ENCODE data around the gene PHLPP1. TPM values are rescaled to one million over a fixed set of nuclear protein-coding genes. Genes with fewer than 3 reads are reported as not detected.

PHLPP1 gene
- total RNA-seq, 4 donors from 2014 or later, result 15.7 to 21.8 (median 20.5) TPM

GRCh38 chr18:62769216-62769615 lies 53.9 kb downstream of the PHLPP1 start:
- no peak for DNase-seq
- Histone ChIP-seq H3K27ac (no peak overlapping the region), H3K36me3 (no peaks in the 10 kb centered on the region), H3K27me3 (no peaks in the 10 kb centered on the region), H3K9me3 (no peaks in the 10 kb centered on the region), H3K4me3 (no peak overlapping the region), H3K4me1 (no peaks in the 10 kb centered on the region)
- TF ChIP-seq POLR2A (IDR thresholded peaks at IDR 0.05) (no peak), CTCF (IDR thresholded peaks at IDR 0.05) (no peak)

GRCh38 chr18:62771494-62772270 lies 56.3 kb downstream of the PHLPP1 start:
- TF ChIP-seq CTCF (IDR thresholded peaks at IDR 0.05), result no peak
- TF ChIP-seq POLR2A (IDR thresholded peaks at IDR 0.05), result no peak
- Histone ChIP-seq H3K9me3 (no peaks in the 10 kb centered on the region), H3K4me3 (no peak overlapping the region), H3K27ac (no peak overlapping the region), H3K4me1 (no peaks in the 10 kb centered on the region), H3K36me3 (no peaks in the 10 kb centered on the region), H3K27me3 (no peaks in the 10 kb centered on the region)
- no peak for DNase-seq

GRCh38 chr18:62772860-62773584 lies 57.7 kb downstream of the PHLPP1 start:
- DNase-seq, result no peak
- H3K27ac ChIP-seq, result no peak overlapping the region
- no peak overlapping the region for H3K4me3 ChIP-seq

GRCh38 chr18:62773691-62774090 lies 58.4 kb downstream of the PHLPP1 start:
- Histone ChIP-seq H3K36me3 (no peaks in the 10 kb centered on the region), H3K9me3 (no peaks in the 10 kb centered on the region), H3K27ac (no peak overlapping the region), H3K4me1 (no peaks in the 10 kb centered on the region), H3K27me3 (no peaks in the 10 kb centered on the region), H3K4me3 (no peak overlapping the region)
- DNase-seq, result no peak
- no peak for TF ChIP-seq POLR2A (IDR thresholded peaks at IDR 0.05)
- no peak for TF ChIP-seq CTCF (IDR thresholded peaks at IDR 0.05)

More at GRCh38 chr18:62772860-62773584, 57.7 kb downstream of the PHLPP1 start:
- Histone ChIP-seq H3K36me3 (no peaks in the 10 kb centered on the region), H3K9me3 (no peaks in the 10 kb centered on the region), H3K4me1 (no peaks in the 10 kb centered on the region), H3K27me3 (no peaks in the 10 kb centered on the region)
- TF ChIP-seq CTCF (IDR thresholded peaks at IDR 0.05), result no peak
- TF ChIP-seq POLR2A (IDR thresholded peaks at IDR 0.05), result no peak

DNA sequence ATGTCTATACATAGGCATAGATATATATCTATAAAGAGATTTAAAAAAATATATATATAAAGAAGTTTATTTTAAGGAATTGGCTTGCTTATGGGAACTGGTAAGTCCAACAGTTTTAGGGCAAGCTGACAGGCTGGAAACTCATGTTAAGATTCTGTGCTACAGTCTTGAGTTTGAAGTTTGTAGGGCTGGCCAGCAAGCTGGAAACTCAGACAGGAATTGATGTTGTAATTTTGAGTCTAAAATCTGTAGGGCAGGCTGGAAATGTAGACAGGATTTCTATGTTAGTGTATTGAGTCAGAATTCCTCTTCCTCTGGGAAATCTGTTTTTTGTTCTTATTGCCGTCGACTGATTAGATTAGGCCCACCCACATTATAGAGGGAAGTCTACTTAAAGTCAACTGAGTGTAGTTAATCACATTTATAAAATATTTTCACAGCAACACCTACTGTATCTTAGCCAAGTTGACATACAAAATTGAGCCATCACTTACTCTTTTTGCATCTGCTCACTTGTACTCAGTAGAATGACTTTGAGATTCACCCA lies 60.8 kb downstream of the PHLPP1 start:
- DNase-seq, result no peak
- no peak overlapping the region for H3K27ac ChIP-seq
- H3K4me3 ChIP-seq, result no peak overlapping the region
- TF ChIP-seq CTCF (IDR thresholded peaks at IDR 0.05) (no peak), POLR2A (IDR thresholded peaks at IDR 0.05) (no peak)
- H3K4me1 ChIP-seq, result no peaks in the 10 kb centered on the region
- H3K9me3 ChIP-seq, result no peaks in the 10 kb centered on the region
- no peaks in the 10 kb centered on the region for H3K27me3 ChIP-seq
- H3K36me3 ChIP-seq, result no peaks in the 10 kb centered on the region

Measured in Peyer's patch (tissue), 4 donors.